Smooth muscle cell of the brain vasculature (primary cell): Measurements from ENCODE around the gene BOD1L1.

Experiments used
- DNase-seq: peaks from one replicate; pipeline ENCODE4 v3.0.0-alpha.2; 2012; ENCODE audit warnings: low read depth, low spot score

BOD1L1 gene

GRCh38 chr4:13627606-13628311 lies at the start of gene BOD1L1:
Gene BOD1L1 (minus strand): TSS chr4:13627725. CDS start chr4:13627587, 138 bp downstream.
- peak; percentile 58 for DNase-seq

- no peak for DNase-seq
Observed at GRCh38 chr4:13674971-13675370, 47.4 kb upstream of the BOD1L1 start.

GRCh38 chr4:13673167-13673566 lies 45.6 kb upstream of the BOD1L1 start:
- DNase-seq, result no peak

- no peak for DNase-seq
Observed at GRCh38 chr4:13670456-13671160, 43.1 kb upstream of the BOD1L1 start.

- no peak for DNase-seq
Observed at GRCh38 chr4:13665701-13666660, 38.5 kb upstream of the BOD1L1 start.

GRCh38 chr4:13659341-13660070 lies 32.0 kb upstream of the BOD1L1 start:
- no peak for DNase-seq

GRCh38 chr4:13656569-13657405 lies 29.3 kb upstream of the BOD1L1 start:
- DNase-seq, result no peak

- no peak for DNase-seq
Observed at GRCh38 chr4:13654162-13654797, 26.8 kb upstream of the BOD1L1 start.

- no peak for DNase-seq
Observed at GRCh38 chr4:13653766-13654161, 26.2 kb upstream of the BOD1L1 start.

- no peak for DNase-seq
Observed at GRCh38 chr4:13647031-13647430, 19.5 kb upstream of the BOD1L1 start.

GRCh38 chr4:13645075-13645474 lies 17.6 kb upstream of the BOD1L1 start:
- no peak for DNase-seq

- no peak for DNase-seq
Observed at GRCh38 chr4:13642170-13642950, 14.8 kb upstream of the BOD1L1 start.

GRCh38 chr4:13641084-13641483 lies 13.6 kb upstream of the BOD1L1 start:
- DNase-seq, result no peak

GRCh38 chr4:13640149-13640940 lies 12.8 kb upstream of the BOD1L1 start:
- DNase-seq, result no peak

- DNase-seq, result no peak
Observed at GRCh38 chr4:13635286-13635799, 7.8 kb upstream of the BOD1L1 start.

- no peak for DNase-seq
Observed at GRCh38 chr4:13633671-13634070, 6.1 kb upstream of the BOD1L1 start.

GRCh38 chr4:13627178-13627605 lies 333 bp downstream of the BOD1L1 start:
- DNase-seq, result no peak
